Astrocyte of the spinal cord (primary cell): Measurements from ENCODE around the gene TRAIP.

ENCODE experiments used
- DNase-seq: peaks from one replicate; pipeline ENCODE4 v3.0.0; 2011; ENCODE audit warnings: low read depth, low spot score
- H3K4me3 ChIP-seq: 2 replicates; pipeline ENCODE4 v1.5.1; 2011; ENCODE audit warnings: low read depth, mild to moderate bottlenecking, low read length, moderate library complexity
- CTCF ChIP-seq: IDR thresholded peaks from 2 replicates; pipeline ENCODE4 v1.5.1; 2012; ENCODE audit warnings: low read depth, mild to moderate bottlenecking, low read length, inconsistent platforms
- in situ Hi-C: cut with HindIII; loops from 2 replicates; pipeline ENCODE4 v1.10.0; 2017; ENCODE audit warnings: low sequenced_read_pairs

Gene TRAIP

DNA sequence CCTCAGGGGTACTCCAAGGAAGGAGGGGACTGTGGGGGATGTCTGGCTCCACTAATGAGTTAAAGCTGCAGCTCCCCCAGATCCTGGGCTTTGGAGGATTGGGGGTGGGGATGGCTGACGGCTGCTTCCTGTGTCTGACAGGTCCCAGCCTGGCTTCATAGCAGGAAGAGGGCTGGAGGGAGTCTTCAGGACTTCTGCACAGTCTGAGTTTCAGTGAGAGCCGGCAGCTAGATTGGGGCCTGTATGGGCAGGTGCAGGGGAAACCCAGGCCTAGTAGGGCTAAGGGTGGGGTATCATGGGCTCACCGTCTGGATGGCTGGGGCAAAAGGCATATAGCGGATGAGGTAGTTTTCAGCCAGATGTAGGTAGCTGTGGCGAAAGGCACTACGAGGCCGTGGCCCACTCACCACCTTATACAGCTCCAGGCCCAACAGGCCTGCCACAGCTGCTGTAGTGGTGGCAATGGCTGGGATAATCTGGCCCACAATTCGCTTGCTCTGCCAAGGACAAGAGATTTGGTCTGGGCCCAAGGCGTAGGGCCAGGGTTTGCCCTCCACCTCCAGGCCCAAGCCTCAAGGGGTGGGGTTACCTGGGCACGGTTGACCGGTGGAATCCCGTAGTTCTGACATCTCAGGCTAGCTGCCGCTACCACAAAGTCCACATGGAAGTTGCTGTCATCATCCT is 48.8 kb downstream of the TRAIP start:
- TF ChIP-seq CTCF: no peak
- no peak overlapping the region for H3K4me3 ChIP-seq
- in situ Hi-C loops: no loop called here
- DNase-seq: no peak

DNA sequence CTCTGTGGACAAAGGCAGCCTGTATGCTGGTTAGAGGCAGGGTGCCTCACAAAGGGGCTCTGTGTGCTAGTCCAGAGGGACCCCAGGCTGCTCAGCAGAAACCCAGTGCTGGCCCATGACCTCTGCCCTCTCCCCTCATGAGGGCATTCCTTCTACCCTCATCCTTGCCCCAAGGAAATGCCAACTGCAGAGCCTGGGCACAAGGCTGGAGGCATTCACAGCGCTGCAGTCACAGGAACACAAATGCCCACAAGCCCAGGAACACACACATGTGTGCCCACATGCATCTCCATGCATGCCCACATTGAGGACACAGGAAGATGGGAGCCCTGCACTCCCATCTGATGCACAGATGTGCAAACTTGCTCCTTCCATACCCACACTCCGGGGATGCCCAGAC is 49.5 kb downstream of the TRAIP start:
- no peak for DNase-seq
- in situ Hi-C loops: no loop called here
- H3K4me3 ChIP-seq: no peak overlapping the region
- TF ChIP-seq CTCF: no peak

DNA sequence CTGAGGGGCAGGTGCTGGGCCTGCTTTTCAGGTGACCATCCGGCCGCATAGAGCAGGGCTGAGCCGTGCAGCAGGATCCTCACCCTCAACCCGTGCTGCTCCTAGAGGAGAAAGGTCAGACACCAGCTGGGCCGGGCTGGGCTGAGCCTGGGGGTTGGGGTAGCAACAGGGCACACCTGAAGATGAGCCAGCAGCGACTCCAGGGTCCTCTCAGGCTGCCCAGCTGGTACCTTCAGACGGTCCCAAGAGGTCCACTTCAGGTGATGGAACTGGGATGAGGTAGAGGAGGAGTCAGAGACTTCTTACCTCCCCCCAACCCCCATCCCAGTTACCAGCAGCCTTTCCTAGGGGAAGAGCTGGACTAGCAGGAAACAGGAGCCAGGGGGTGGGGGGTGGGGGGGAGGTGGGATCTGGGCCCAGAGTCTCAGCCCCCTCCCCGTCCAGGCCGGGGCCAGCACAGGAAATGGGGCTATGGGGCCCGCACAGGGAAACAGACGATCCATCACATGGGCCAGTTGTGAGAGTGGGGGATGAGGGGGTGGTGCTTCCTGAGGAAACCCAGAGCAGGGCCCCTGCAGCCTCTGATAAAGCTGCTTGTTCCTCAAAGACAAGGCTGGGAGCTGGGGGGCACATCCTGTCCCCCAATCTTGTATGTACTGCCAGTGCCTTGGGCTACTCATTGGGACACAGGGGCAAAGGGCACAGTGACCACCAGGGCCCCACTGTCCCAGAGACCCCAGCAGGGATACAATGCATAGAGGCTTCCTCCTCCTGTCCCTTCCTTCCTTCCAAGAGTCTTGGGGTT is 50.3 kb downstream of the TRAIP start:
- no peak overlapping the region for H3K4me3 ChIP-seq
- no peak for TF ChIP-seq CTCF
- in situ Hi-C loops: no loop called here
- no peak for DNase-seq

- in situ Hi-C loops: no loop called here
- TF ChIP-seq CTCF: no peak
- no peak overlapping the region for H3K4me3 ChIP-seq
- peak; percentile 38 for DNase-seq
Observed at GRCh38 chr3:49805367-49805782, 51.0 kb downstream of the TRAIP start.

- in situ Hi-C loops: no loop called here
- TF ChIP-seq CTCF: no peak
- H3K4me3 ChIP-seq: no peak overlapping the region
- no peak for DNase-seq
Observed at GRCh38 chr3:49804141-49805041, 52.0 kb downstream of the TRAIP start.

- no peak for DNase-seq
- peak overlapping the region; percentile 66 for H3K4me3 ChIP-seq
- no peak for TF ChIP-seq CTCF
- in situ Hi-C loops: no loop called here
Observed at GRCh38 chr3:49803465-49804140, 52.8 kb downstream of the TRAIP start.
